HG03558 (cell line): ENCODE results near the gene BTG2.
"Not testable (repeated sequence)": the region's sequence is repeated elsewhere in the genome, so short reads cannot be mapped to it uniquely, and the experiment has no call there.

Experiments
- ATAC-seq: cut with Tn5 transposase; IDR thresholded peaks from one replicate; pipeline ENCODE4 v1.9.1; 2021; ENCODE audit warnings: moderate number of reproducible peaks; ENCODE audit not compliant: unreplicated experiment; ENCODE audit errors: extremely low read depth

Gene BTG2

GRCh38 chr1:203304919-203305808 lies at the start of gene BTG2:
Gene BTG2, plus strand, starts transcription at chr1:203305519. Its CDS starts 88 bp downstream, at chr1:203305607.
- ATAC-seq: peak; percentile 54

GRCh38 chr1:203256636-203257035 lies 48.7 kb upstream of the BTG2 start:
- not testable (repeated sequence) for ATAC-seq

- no peak for ATAC-seq
Measured at GRCh38 chr1:203263496-203263895, 41.8 kb upstream of the BTG2 start.

GRCh38 chr1:203264052-203264501 lies 41.2 kb upstream of the BTG2 start:
- ATAC-seq: no peak

GRCh38 chr1:203265541-203265940 lies 39.8 kb upstream of the BTG2 start:
- ATAC-seq: no peak

- ATAC-seq: not testable (repeated sequence)
Measured at GRCh38 chr1:203266140-203266539, 39.2 kb upstream of the BTG2 start.

GRCh38 chr1:203267347-203267846 lies 37.9 kb upstream of the BTG2 start:
- ATAC-seq: no peak

- ATAC-seq: no peak
Measured at GRCh38 chr1:203267912-203268311, 37.4 kb upstream of the BTG2 start.

GRCh38 chr1:203268901-203269653 lies 36.2 kb upstream of the BTG2 start:
- ATAC-seq: no peak

GRCh38 chr1:203269654-203270020 lies 35.7 kb upstream of the BTG2 start:
- no peak for ATAC-seq

GRCh38 chr1:203270448-203270847 lies 34.9 kb upstream of the BTG2 start:
- ATAC-seq: no peak

- no peak for ATAC-seq
Measured at GRCh38 chr1:203271018-203271743, 34.1 kb upstream of the BTG2 start.

- no peak for ATAC-seq
Measured at GRCh38 chr1:203271962-203272632, 33.2 kb upstream of the BTG2 start.

GRCh38 chr1:203272633-203273205 lies 32.6 kb upstream of the BTG2 start:
- ATAC-seq: no peak

GRCh38 chr1:203273206-203273868 lies 32.0 kb upstream of the BTG2 start:
- peak; percentile 37 for ATAC-seq

- no peak for ATAC-seq
Measured at GRCh38 chr1:203273869-203274602, 31.3 kb upstream of the BTG2 start.

- ATAC-seq: no peak
Measured at GRCh38 chr1:203274603-203275381, 30.5 kb upstream of the BTG2 start.
